GM19099 (cell line): Measurements from ENCODE around the gene IL31.

ENCODE experiments used
- POLR2A ChIP-seq: IDR thresholded peaks from 3 replicates; pipeline ENCODE4 v1.6.1; 2011; ENCODE audit warnings: low read depth; ENCODE audit not compliant: insufficient read length; ENCODE audit errors: extremely low read depth

The IL31 gene

DNA sequence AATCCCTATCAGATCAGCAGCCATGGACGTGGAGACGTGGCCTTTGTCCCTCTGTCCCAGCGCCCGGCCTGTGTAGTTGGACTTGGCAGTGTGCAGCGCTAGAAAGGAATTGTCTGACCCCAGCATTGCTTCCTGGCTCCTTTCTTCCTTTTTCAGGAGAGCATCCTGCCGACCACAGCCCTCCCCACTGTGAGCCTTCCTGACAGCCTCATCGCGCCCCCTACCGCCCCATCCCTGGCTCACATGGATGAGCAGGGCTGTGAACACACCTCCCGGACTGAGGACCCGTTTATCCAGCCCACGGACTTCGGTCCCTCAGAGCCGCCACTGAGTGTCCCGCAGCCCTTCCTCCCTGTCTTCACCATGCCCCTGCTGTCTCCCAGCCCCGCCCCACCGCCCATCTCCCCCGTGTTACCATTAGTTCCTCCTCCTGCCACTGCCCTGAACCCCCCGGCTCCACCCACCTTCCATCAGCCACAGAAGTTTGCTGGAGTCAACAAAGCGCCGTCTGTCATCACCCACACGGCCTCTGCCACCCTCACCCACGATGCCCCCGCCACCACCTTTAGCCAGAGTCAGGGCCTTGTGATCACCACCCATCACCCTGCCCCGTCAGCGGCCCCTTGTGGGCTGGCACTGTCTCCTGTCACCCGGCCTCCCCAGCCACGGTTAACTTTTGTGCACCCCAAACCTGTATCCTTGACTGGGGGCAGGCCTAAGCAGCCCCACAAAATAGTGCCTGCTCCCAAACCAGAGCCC is 40.6 kb downstream of the IL31 start:
- TF ChIP-seq POLR2A = no peak

DNA sequence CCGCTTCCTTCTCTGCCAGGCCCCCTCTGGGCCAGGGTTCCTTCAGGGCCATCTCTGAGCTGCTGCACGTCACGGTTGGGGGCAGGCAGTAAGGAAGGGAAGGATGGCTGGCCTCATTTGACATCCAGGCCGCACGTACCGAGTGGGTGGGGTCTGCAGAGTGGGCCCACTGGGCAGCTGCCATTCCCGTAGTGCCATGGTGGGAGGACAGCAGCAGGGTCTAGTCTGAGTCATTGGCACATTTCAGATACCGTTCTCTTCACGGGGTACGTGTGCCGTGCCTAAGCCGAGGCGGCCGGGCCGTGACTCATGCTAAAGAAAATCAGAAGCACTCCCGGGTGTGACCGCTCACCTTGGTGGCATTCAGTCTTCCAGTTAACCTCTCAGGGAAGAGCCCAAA is 43.9 kb downstream of the IL31 start:
- TF ChIP-seq POLR2A = no peak

DNA sequence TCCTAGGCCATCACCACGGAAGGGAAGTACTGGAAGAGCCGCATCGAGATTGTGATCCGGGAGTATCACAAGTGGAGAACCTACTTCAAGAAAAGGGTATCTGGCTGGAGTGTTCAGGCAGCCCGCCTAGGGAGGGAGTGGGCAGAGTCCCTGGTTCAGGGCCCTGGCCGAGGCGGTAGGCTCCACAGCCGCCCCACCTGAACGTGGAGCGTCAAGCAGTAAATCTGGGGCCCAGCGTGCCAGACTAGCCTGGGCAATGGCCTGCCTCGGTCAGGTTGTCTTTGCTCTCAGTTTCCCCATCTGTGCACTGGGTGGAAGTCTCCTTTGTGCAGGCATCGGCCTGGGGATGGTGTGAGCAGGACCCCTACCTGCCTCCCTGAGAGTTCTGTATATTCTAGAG is 44.9 kb downstream of the IL31 start:
- no peak for TF ChIP-seq POLR2A

DNA sequence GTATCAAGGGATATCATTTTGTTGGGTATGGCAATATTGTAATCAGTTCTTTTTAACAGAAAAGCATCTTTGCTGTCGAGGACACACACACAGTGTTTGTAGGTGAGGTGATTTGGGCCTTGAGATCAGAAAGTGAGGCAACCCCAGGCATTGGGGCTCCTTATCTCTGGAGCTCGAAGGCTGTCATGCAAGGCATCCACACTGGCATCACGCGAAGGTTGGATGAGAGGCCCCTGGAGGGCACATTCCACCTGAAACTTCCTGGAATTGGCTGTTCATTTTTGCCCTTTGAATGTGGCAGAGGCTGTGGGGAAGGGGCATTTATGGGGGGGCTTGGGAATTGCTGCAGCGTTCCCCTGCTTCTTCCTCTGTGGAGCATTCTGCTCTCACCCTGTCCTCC is 45.5 kb downstream of the IL31 start:
- no peak for TF ChIP-seq POLR2A

DNA sequence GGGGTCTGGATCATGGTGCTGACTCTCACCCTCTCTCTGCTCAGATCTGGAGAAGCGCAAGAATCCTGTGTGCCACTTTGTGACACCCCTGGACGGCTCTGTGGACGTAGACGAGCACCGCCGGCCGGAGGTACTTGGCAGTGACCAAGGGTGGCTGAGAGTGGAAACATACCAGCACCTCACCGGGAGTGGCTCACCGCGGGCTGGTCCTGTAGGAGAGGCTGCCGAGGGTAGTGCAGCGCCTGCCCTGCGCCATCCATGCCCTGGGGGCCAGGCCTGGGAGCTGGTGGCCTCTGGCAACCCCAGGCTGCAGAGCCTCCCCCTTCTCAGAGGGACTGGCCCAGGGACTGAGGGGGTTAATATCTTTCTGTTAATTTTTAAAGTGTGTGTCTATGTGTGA is 46.2 kb downstream of the IL31 start:
- no peak for TF ChIP-seq POLR2A

DNA sequence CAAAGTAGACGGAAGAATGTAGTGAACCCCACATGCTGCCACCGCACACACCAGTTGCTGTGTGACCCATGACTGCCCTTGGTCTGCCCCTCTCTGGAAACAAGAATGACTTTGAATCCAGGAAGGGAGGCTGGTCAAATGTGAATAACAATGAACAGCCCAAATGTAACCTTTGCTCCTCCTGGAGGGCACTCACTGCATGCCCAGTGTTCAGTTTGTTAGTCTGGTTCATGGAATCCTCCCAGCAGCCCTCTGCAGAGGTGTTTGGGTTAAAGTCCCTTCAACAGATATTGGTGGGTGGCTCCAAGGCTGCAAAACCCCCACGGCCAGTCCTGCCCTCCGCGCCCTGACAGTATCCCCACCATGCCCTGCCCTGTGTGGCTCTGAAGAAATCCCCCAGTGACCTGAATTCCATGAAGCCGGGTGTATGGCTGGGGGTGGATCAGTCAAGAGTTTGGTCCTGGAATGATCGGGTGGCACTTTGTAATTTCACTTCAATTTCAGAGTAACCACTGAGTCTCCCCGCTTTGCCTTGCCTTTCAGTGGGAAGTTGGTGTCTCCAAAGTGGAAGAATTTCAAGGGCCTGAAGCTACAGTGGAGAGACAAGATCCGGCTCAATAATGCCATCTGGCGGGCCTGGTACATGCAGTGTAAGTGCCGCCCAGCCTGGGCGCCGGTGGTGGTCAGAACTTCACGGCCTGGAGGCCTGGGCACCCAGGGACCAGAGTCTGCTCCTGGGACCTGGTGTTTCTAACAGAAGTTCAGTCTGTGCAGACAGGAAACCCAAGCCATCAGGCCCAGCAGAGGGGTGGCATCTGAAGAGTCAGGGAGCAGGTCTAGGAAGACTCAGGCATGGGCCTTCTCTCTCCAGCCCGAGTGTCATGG is 47.1 kb downstream of the IL31 start:
- TF ChIP-seq POLR2A = no peak

DNA sequence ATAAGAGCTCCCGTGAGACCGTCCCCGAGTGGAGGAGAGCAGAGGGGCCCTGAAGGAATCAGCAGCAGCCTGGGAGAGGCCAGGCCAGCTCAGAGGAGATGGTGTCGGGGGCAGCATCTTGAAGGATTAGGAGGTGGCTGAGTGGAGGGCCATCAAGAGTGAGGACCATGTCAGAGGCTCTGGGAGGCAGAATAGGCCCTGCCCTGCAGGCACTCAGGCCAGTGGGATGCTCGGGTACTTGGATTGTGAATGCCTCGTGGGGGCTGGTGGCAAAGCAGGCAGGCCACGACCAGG is 47.7 kb downstream of the IL31 start:
- no peak for TF ChIP-seq POLR2A

DNA sequence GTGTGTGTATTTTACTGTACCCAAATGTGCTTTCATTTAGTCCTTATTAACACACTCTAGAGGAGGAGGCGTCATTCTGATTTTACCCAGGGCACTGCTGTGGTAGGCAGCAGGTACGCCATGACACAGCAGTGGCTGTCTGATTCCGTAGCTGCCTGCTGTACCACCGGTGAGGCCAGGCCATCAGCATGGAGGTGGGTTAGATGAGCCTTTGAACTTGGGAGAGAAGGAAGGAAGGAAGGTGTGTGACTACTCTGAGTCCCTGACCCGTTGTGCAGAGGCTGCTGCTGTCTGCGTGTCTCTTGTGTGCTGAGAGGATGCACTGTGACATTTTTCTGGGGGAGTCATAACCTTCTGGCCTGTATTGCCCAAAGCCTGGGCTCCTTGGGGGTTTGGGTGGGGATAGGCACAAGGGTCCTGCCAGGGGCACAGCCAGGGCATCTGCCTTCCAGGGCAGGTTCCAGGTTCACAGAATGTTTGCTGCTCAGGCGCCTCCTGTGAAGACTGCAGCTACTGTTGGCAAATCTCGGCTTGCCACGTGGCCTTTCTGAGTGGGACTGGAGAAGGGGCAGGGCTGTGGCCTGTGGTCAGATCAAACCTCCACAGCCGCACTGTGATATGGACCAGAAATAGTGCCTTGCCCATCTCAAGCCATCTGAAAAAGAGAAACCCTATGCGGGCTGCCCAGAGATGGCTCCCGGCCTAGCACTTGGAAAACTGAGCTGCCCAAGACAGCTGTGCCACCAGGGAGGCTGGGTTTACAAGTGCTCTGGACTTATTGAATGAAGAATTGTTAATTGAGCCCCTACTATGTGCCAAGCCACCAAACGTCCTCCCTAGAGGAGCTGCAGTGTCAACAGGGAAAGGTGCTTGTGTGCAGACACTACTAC is 48.3 kb downstream of the IL31 start:
- TF ChIP-seq POLR2A = no peak

DNA sequence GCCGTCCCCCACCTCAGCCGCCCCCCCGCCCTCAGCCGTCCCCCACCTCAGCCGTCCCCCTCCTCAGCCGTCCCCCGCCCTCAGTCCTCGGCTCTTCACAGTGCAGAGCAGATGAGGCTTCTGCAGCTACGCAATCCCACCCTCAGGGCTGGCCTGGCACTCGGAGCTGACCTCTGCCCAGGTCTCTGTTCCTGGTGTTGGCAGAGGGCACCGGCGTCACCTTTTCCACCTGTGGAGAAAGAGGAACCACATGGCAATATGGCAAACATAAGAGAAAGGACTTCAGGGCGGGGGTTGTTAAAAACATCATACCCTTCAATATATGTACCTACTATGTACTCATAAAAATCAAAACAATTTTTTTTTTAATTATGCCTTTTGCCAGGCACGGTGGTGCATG is 49.7 kb downstream of the IL31 start:
- TF ChIP-seq POLR2A = no peak

DNA sequence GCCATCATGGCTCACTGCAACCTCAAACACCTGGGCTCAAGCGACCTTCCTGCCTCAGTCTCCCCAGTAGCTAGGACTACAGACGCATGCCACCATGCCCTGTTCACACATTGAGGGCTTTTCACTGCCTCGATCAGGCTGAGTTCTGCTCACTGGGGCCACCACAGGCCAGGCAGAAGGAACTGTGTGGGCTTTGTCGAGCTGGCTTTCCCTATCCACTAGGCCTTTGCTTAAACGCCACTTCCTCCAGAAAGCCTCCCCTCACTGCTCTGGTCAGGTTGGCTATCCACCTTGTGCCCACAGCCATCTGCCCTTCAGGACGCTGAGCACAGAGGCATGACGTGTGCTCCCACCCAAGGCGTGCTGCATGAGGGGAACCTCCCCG is 50.3 kb downstream of the IL31 start:
- TF ChIP-seq POLR2A = no peak

DNA sequence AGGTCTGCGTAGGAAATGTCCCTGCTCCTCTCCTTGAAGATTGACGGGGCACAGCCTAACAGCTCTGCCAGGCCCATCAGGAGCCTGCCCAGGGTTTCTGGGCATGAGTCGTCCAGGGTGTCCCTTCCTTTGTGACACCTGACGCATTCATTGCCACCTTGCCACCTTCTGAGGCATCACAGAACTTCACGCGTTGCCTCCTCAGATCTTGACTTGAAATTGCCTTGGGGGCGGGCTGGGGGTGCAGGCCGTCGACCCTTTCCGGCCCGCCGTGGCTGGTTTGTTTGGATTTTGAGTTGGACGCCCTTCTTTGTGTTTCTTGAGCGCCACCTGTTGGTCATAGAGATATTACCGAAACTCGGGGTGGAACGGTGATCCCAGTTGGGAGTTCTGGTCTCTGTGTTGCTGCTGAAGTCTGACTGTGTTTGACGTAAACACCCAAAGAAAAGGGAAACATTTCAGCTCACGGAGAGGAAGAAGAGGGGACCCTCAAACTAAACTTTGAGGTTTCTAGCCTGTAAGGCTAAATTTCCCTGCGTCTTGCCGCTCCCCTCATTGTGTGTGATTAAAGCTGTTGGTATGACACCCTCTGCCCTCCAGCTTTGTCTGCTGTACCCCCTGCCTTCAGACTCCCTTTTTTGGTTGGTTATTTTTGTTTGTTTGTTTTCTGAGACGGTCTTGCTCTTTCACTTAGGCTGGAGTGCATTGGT is 50.8 kb downstream of the IL31 start:
- TF ChIP-seq POLR2A = no peak
